HUES6 (cell line): ENCODE measurements around the gene DDAH1.

ENCODE experiments used
- H3K27ac ChIP-seq: 2 replicates; pipeline ENCODE4 v1.7.0; 2013; ENCODE audit warnings: low read depth, mild to moderate bottlenecking, low read length, inconsistent platforms
- H3K27me3 ChIP-seq: 2 replicates; pipeline ENCODE4 v1.6.1; 2013; ENCODE audit warnings: low read length; ENCODE audit not compliant: control insufficient read depth, insufficient read depth
- H3K36me3 ChIP-seq: 2 replicates; pipeline ENCODE4 v1.6.1; 2013; ENCODE audit warnings: low read length; ENCODE audit not compliant: control insufficient read depth, insufficient read depth
- H3K4me1 ChIP-seq: 2 replicates; pipeline ENCODE4 v1.6.1; 2013; ENCODE audit warnings: low read length; ENCODE audit not compliant: control insufficient read depth, insufficient read depth
- H3K4me3 ChIP-seq: 2 replicates; pipeline ENCODE4 v1.5.1; 2013; ENCODE audit warnings: low read depth, low read length
- H3K9ac ChIP-seq: one replicate; pipeline ENCODE4 v1.6.1; 2013; ENCODE audit warnings: mild to moderate bottlenecking, low read length
- H3K9me3 ChIP-seq: 2 replicates; pipeline ENCODE4 v1.6.1; 2013; ENCODE audit warnings: low read depth, low read length; ENCODE audit not compliant: control insufficient read depth, insufficient read depth

The DDAH1 gene

DNA sequence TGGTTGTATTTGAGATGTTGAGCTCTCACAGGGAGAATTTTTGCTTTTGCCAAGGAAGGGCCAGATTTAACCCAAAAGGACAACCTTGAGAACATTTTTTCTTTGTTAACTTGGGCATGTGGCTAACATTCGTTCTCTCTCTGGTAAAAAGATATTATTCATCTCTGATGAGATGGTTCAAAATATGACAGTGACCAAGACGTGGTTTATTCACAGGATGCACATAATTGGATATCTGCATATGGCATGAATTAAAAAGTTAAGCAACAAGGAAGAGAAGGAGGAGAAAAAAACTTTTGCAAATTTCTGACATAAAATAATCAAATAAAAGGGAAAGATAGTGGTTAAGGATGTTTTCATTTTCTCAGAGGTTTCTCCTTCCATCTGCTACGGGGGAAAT lies 145.5 kb downstream of the DDAH1 start:
- H3K27me3 ChIP-seq = no peaks in the 10 kb centered on the region
- no peaks in the 10 kb centered on the region; the same call in 1 of the 2 replicates for H3K36me3 ChIP-seq
- H3K27ac ChIP-seq = no peak overlapping the region
- H3K4me1 ChIP-seq = peaks cover 15% of the 10 kb centered on the region; the same call in 1 of the 2 replicates
- H3K4me3 ChIP-seq = no peak overlapping the region
- H3K9ac ChIP-seq = no peak overlapping the region
- H3K9me3 ChIP-seq = no peaks in the 10 kb centered on the region

DNA sequence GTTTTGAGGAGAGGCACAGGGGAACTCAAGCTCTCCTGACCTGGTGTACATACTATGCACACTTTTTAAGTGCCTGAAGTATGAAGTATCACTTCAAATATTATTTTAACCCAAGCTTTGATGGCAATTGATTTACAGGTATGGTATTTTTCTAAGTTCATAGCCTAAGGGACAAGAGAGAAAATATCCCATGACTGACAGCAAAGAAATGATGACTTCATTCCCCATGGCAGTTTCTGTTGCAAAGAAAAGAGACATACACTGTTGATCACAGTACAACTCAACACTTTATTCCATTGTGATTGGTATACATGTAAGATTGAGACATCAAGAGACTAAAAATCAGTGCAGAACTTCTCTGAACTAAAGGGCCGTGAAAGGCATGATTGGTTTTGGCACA lies 146.7 kb downstream of the DDAH1 start:
- no peaks in the 10 kb centered on the region for H3K9me3 ChIP-seq
- H3K27me3 ChIP-seq = no peaks in the 10 kb centered on the region
- H3K4me3 ChIP-seq = no peak overlapping the region
- H3K36me3 ChIP-seq = no peaks in the 10 kb centered on the region
- H3K9ac ChIP-seq = no peak overlapping the region
- no peak overlapping the region for H3K27ac ChIP-seq
- H3K4me1 ChIP-seq = peaks cover 12% of the 10 kb centered on the region; the same call in 1 of the 2 replicates

DNA sequence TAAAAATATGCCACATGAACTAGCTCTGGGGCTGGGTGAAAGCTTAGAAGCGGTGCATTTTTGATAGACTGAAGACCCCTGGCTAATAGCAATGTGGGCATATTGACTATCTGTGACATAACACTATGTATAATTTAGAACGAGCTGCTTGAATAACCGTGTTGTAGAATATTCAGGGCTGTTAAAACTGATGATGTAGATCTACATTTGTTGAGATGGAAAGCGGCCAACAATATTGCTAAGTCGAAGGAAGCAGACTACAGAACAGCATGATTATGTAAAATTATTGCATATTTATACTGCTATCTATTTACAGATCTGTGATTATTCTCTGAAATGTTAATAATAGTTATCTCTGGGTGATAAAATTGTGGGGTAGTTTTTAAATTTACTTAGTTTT lies 147.4 kb downstream of the DDAH1 start:
- Histone ChIP-seq H3K27me3 (no peaks in the 10 kb centered on the region), H3K27ac (no peak overlapping the region), H3K4me1 (peaks cover 12% of the 10 kb centered on the region; the same call in 1 of the 2 replicates), H3K36me3 (no peaks in the 10 kb centered on the region), H3K4me3 (no peak overlapping the region), H3K9me3 (no peaks in the 10 kb centered on the region), H3K9ac (no peak overlapping the region)

DNA sequence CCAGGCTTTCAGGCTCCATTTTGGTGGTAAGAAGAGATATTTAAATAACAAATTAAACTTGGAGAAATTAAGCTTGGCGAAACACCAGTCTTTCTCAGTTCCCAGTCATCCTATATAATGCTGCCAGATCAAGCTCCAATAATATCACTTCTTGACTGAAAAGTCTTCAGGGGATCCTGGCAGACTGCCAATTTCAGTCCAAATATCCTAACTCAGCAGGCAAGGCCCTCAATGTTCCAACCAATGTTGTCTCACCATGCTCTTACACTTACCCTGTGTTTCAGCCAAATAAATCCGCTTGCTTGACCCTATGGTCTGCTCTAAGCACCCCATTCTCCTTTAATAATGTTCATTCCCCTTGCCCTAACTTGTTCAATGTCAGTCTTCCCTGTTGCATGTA lies 148.6 kb downstream of the DDAH1 start:
- Histone ChIP-seq H3K9me3 (no peaks in the 10 kb centered on the region), H3K27ac (no peak overlapping the region), H3K4me3 (no peak overlapping the region), H3K36me3 (no peaks in the 10 kb centered on the region), H3K4me1 (peaks cover 12% of the 10 kb centered on the region; the same call in 1 of the 2 replicates), H3K27me3 (no peaks in the 10 kb centered on the region), H3K9ac (no peak overlapping the region)

DNA sequence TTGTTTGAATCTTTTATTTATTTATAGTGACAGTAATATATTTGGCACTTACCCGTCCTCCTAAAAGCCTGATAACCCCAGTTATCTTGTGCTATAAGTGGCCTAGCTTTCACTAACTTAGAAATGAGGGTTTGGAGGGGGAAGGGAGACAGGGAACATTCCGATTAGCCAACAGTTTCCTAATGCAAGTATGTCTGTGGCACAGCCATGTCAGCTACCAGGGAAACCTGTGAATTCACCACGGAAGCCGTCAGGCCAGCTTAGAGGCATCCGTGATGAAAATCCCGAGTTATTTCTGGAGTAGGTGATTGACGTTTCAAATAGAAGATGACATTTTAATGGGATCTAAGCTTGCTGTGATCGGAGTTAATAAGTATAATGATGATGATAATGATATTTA lies 149.2 kb downstream of the DDAH1 start:
- Histone ChIP-seq H3K4me3 (no peak overlapping the region), H3K9ac (no peak overlapping the region), H3K36me3 (no peaks in the 10 kb centered on the region), H3K27me3 (no peaks in the 10 kb centered on the region), H3K4me1 (peaks cover 12% of the 10 kb centered on the region; the same call in 1 of the 2 replicates), H3K9me3 (no peaks in the 10 kb centered on the region), H3K27ac (no peak overlapping the region)

DNA sequence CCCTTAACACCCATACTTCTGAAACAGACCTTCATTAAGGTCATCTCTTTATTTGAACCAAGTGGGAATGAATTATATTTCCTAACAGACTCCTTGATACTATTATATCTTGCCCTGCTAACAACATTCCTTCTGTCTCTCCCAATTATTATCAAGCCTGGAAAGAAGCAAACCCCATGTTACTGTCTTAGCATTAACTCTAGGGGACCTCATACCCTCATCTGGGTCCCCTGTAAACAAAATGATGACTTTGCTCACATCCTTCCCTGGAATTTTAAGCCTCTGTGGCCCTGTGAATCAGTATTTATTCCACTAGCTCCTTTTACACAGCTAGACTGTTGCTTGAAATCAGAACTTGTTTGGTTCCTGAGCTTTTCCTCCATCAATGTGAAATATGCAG lies 150.2 kb downstream of the DDAH1 start:
- Histone ChIP-seq H3K36me3 (no peaks in the 10 kb centered on the region), H3K4me1 (peaks cover 7% of the 10 kb centered on the region; the same call in 1 of the 2 replicates), H3K9ac (no peak overlapping the region), H3K9me3 (no peaks in the 10 kb centered on the region), H3K4me3 (no peak overlapping the region), H3K27ac (no peak overlapping the region), H3K27me3 (no peaks in the 10 kb centered on the region)

DNA sequence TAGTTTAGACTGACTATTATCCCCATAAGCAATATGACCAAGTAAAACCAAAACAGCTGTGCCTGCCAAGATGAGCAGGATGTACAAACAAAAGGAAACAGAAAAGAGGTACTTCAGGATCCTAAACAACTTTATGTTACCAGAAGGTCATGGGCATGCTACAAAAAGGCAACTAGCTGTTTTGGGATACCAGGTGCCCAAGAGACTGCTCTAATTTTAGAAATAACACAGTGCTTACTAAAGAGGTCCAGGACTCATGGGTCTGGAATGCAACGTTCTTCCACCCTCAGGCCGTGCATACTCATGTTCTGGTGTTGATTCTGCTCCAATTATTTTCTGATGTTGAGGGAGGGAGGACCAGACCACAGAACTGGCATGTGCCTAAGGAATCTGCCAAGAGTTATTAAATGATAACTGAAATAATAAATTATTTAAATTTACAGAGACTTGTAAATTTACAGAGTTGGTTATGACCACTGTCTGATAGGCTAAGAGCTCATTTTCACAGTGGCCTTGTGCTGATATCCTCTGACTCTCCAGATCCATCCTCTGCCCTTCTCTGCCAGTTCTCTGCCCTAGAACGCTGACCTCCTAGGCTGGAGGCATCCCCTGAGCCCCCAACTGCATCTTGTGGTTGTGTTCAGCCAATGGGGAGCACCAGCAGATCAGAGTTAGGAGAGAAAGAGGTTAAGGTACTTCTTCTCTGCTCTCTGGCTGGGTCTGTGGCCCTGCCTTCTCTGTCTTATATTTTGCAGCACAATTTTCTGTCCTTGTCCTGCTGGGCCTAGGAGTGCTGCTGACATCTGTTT lies 150.9 kb downstream of the DDAH1 start:
- H3K27me3 ChIP-seq = no peaks in the 10 kb centered on the region
- no peaks in the 10 kb centered on the region for H3K36me3 ChIP-seq
- H3K27ac ChIP-seq = no peak overlapping the region
- no peak overlapping the region for H3K4me3 ChIP-seq
- no peak overlapping the region for H3K9ac ChIP-seq
- peaks cover 7% of the 10 kb centered on the region; the same call in 1 of the 2 replicates for H3K4me1 ChIP-seq
- H3K9me3 ChIP-seq = no peaks in the 10 kb centered on the region

DNA sequence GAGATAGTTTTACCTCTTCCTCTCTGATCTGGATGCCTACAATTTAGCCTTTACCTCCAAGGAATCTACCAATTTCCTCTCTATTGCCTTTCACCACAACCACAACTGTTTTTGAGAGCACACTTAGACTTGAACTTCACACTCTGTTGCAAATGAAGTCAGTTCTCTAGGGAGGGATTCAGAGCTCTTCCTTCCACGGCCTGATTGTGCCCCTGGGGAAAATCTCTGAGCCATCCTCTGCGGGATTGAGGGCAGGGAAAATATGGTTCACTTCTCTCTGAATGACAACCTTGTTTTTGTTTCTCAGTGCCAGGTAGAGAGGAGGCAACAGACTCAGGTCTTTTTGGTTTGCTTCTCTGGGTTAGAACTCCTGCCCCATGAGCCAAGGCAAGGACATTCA lies 153.1 kb downstream of the DDAH1 start:
- H3K4me1 ChIP-seq = peaks cover 15% of the 10 kb centered on the region
- no peak overlapping the region for H3K27ac ChIP-seq

DNA sequence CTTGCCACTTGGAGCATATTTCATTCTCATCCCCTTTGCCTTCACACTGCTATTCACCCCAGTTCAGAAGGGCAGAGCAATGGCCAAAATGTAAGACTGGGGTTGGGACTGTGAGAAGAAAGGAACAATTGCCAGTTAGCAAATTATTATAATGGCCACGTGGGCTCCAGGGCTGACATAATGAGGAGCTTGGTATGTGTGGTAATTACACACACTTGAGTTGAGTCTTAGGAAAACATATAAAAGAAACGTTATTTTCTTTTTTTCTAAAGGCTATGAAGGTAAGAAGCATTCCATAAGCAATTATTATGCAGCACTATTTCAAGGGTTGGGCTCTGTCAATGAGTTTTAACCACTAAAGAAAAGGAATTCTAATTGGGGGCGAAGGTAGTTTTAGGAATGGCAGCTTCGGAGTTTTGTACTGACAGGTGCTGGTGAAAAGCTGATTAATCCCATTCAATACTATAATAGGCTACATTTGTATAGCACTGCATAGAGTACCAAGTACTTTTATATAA lies 156.1 kb downstream of the DDAH1 start:
- no peaks in the 10 kb centered on the region for H3K9me3 ChIP-seq
- H3K4me3 ChIP-seq = 0 out of 2 replicates have a peak overlapping the region, but pooled peaks have one; percentile 10
- no peaks in the 10 kb centered on the region for H3K36me3 ChIP-seq
- no peak overlapping the region for H3K27ac ChIP-seq
- no peak overlapping the region for H3K9ac ChIP-seq
- H3K4me1 ChIP-seq = peaks cover 8% of the 10 kb centered on the region
- H3K27me3 ChIP-seq = no peaks in the 10 kb centered on the region

More for the DNA sequence above, 153.1 kb downstream of the DDAH1 start:
- no peak overlapping the region for H3K4me3 ChIP-seq
- H3K9ac ChIP-seq = no peak overlapping the region
- H3K9me3 ChIP-seq = no peaks in the 10 kb centered on the region
- H3K36me3 ChIP-seq = no peaks in the 10 kb centered on the region
- no peaks in the 10 kb centered on the region for H3K27me3 ChIP-seq

DNA sequence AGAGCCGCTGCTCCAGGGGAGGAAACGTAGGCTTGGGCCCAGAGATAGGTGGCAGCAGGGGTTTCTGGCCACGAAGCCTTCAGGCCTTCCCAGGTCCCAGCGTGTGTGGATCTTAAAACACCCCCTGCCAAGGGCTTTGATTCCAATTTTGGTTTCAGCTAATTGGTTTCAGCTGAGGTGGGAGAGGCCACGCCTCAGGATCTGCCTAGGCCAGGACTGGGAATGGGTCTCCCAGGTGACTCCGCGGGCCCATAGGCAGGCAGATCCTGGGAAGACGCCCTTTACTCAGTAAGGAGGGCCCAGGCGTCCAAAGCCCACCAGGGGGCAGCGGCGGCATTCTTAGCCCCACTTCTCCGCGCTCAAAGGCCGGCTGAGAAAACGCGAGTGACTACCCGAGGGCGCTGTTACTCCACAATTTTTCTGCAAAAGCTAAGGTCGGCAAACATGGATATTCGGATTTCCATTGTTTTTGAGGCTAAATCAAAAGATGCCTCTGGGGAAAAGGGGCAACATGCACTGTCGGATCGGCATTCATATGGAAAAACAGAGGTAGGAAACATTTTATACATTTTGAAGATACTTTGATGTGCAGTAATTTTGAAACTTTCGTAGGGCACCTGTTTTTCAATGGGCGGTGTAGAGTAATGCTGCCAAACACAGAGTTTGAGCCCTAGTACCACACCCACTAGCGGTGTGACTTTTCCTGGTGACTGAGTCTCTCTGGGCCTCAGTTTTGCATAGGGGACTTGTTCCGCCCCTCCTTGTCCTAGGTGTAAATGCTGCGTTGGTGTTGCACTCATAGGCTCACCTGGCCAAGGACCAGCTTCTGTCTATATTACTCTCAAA lies 156.7 kb downstream of the DDAH1 start:
- H3K9me3 ChIP-seq = no peaks in the 10 kb centered on the region

DNA sequence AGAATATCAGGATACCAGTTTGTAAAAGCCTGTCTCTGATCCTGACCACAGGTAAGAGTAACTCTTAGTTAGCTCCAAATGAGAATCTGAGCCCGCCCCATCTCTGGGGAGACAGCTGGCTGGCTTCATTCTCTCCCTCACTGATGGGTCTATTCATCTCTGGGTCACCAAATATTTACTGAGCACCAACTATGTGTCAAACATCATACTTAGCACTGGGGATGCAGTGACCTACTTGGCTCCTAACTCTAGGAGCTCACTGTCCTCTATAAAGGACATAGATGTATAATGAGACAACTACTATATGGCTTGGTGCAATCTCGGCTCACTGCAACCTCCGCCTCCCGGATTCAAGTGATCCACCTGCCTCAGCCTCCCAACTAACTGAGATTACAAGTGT lies 158.7 kb downstream of the DDAH1 start:
- Histone ChIP-seq H3K9me3 (no peaks in the 10 kb centered on the region), H3K4me1 (peaks cover 8% of the 10 kb centered on the region), H3K27ac (no peak overlapping the region), H3K36me3 (no peaks in the 10 kb centered on the region), H3K9ac (no peak overlapping the region), H3K27me3 (no peaks in the 10 kb centered on the region), H3K4me3 (no peak overlapping the region)

More for the DNA sequence above, 156.7 kb downstream of the DDAH1 start:
- H3K9ac ChIP-seq = no peak overlapping the region
- H3K27me3 ChIP-seq = no peaks in the 10 kb centered on the region
- H3K4me3 ChIP-seq = peak overlapping the region; percentile 10; the same call in 1 of the 2 replicates
- no peaks in the 10 kb centered on the region for H3K36me3 ChIP-seq
- H3K4me1 ChIP-seq = peaks cover 8% of the 10 kb centered on the region
- no peak overlapping the region for H3K27ac ChIP-seq
